Stimulated activated CD8-positive, alpha-beta memory T cell treated with anti-CD3 and anti-CD28 coated beads, Interleukin-7, amount 100 ng/mL, for 48 hours (primary cell): ENCODE data around the gene EHMT1.
"Not testable (repeated sequence)": the region's sequence is repeated elsewhere in the genome, so short reads cannot be mapped to it uniquely, and the experiment has no call there.

Experiments
- DNase-seq, 2 donors: peaks; one replicate each; pipeline ENCODE4 v3.0.0-alpha.2; 2020; ENCODE audit warnings: low read depth in 1 of 2; ENCODE audit errors: extremely low read depth in 1 of 2

The EHMT1 gene

DNA sequence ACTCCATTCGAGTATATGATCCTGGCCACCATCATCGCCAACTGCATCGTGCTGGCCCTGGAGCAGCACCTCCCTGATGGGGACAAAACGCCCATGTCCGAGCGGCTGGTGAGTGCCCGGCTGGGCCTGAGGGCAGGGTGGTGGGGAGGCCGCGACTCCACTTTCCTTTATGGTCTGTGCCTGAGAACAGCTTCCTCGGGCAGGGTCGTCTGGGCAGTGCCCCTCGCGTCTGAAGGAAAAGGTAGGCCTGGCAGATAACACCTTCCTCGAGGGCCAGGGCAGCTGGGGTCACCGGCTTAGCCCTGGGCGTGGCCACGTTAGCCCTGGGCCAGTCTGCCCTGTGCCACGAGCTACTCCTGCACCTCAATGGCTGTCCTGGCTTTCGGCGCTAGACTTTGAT is 260.2 kb downstream of the EHMT1 start:
- DNase-seq, result no peak

DNA sequence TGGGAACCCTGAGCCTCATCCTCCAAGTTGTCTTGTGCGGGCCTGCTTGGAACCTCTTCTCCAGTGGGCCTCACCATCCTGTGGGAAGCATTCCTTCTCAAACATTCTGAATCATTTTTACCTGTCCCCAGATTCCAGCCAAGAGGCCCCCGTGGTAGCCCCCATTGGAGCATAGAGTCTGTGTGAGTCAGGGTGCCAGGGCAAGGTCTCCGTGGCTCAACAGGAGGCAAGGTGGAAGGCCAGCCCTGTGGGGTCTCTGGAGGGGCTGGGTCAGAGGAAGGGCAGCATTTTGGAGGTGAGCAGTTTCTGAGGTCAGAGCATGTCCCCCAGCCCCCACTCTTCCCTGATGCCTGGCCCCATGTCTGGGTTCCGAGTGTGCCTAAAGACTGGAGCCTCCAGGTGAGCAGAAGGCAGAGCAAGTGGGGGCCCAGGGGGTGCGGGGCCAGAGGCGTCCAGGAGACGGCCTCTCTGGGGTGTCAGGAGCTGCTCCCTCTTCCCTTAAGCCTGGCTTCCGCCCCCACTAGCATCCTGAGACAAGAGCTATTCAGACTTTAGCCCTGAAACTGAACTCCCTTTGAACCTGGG is 260.9 kb downstream of the EHMT1 start:
- no peak for DNase-seq

DNA sequence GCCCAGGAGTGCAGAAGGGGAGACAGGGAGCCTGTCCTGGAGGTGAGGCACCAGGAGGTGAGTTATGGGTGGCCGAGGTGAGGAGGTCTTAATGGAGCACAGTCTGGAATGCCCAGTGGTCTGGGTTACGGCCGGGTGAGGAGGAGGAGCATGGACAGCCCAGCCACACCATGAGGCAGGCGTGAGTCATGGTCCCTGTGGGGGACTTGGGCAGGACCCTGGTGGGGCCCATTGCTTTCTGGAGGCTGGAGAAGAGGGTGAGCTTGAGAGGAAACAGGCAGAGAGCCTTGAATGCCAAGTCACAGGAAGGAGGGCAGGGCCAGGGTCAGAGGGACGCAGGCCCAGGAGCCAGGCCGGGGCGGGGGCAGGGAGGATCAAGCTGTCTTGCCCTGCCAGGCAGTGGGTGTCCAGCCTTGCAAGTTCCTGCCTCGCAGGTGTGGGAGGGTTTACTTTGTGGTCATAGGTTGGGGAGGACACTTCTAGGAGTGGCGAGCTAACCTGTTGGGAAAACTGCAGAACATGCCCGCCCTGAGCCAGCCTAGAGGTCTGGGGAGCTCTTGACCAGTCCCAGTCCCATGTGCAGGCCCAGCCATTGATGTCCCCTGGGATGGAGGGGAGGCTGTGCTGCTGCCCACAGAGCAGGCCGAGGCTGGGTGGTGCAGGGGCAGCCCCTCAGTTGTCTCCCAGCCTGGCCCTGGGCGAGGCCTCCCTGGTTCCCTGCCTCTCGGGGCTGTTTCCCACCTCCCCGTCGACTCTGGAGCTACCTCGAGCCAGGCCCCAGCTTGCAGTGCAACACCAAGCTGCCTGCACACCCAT is 261.6 kb downstream of the EHMT1 start:
- DNase-seq, result no peak

DNA sequence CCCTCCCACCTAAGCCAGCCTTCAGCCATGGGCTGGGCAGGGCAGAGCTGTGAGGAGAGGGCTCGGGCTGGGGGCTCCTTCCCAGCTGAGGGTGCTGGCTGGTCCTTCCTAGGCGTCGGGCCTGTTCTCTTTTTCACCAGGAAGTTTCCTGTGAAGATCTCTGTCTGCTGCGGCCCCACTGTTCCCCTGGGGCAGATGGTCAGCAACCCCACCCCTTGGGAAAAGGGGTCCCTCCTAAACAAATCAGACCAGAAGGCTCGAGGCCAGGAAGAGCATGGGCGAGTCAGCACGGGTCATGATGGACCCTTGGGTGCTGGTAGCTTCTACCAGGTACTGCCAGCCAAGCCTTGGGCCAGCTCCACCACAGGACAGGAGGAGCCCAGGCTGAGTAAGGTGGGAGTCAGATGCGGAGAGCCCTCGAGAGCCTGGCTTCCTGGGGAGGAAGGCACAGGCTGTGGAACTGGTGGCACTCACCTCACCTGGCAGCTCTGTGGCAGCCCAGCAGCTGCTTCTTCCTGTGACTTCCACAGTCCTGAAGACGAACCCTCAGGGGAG is 262.2 kb downstream of the EHMT1 start:
- DNase-seq, result no peak

DNA sequence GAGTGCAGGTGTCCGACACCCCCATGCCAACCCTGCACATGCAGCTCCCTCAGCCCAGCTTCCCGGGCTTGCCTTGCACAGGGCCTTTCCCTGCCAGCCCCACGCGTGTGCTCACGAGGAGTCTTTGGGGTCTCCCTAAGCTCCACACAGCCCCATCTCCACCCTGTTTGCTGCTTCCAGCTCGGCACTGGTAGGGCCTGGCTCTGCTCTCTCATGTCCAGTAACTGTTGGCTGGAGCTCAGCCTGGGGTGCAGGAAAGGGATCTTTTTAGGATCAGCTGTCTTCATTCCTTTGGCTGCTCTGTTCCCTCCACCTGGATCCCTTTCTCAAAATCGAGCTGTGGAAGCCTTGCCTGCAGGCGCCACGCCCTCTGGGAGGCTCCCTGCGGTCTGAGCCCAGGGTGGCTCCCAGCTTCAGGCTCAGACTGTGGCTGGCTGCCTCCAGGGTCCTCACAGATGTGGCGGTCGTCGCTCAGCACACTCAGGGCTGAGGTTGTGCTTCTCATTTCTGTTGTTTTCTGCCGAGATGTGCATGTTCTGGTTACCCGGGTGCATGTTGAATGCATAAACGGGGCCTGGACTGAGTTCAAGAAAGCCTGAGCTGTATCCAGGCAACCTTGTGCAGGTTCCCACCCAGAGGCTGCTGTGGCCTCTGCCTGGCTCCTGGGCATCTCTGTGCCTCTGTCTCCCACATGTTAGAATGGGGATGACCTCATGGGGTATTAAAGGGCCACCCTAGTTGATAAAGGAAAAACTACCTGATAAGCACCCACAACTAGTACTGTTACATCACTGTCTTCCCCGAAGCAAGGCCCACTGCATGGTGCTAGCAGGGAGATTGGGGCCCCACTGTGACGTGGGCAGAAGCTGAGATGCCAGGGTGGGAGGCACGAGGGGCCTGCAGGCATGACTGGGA is 263.0 kb downstream of the EHMT1 start:
- DNase-seq, result no peak

DNA sequence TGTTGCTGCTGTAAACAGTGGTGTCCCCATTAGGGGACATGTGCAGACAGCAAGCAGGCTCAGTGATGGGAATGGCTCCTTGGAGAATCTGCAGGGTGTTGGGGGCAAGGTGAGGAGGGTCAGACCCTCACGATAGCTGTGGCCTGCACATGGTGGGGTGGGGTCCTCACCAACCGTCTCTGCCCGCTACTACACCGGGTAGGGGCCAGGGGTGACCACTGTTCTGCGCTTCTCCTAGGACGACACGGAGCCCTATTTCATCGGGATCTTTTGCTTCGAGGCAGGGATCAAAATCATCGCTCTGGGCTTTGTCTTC is 263.7 kb downstream of the EHMT1 start:
- DNase-seq, result no peak

DNA sequence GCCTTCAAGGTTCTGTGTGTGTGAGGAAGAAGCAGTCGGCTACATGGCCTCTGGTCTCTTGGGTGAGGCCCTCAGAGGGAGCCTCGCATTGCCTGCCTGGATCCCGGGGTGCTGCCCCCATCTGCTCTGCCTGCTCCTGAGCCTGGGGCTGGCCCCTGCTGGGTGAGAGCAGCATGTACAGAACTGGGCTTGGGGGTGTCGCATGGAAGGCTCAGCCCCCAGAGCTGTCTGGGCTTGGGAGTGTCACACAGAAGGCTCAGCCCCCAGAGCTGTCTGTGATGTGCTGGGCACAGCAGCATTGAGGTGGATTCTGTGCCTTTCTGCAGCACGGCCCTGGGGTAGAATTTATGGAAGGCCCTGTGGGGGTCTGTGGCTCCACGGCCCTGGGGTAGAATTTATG is 265.2 kb downstream of the EHMT1 start:
- DNase-seq, result not testable (repeated sequence)

DNA sequence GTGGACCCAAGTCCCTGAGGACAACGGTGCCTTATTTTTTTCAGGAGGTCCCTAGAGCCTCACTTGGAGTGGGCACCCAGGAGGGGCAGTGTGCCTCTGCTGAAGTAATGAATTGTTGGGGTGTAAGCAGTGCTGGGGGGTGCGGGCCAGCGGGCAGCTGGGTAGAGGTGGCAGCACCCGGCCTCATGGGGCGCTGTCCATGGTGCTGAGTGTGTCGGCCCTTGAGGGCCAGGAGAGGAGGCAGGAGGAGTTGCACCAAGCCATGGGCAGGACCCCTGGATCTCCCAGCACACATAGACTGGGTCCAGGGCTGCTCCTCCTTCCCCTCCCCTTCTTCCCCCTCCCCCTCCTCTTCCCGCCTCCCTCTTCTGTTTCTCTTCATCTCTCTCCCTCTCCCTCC is 265.7 kb downstream of the EHMT1 start:
- DNase-seq, result not testable (repeated sequence)

DNA sequence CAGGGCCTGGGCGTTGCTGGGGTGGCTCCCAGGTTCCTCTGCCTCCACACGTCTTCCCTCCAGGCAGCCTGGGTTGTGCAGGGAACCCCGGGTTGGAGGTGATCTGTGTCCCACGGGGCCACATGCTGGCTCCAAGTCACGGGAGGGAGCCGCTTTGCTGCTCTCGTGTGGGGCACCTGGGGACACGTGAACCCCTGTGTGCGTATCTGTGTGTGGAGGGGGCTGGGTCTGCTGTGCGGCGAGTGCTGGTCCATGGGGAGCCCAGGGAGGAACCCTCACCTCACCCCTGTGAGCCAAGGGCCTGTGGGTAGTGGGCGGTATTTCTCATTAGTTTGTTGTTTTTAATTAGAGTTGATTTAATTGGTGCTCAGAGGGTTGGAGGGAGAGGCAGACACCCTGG is 266.3 kb downstream of the EHMT1 start:
- DNase-seq, result not testable (repeated sequence)
